Heart left ventricle (tissue), 16 donors: ENCODE results near the gene ITLN1. TPM values are rescaled to one million over a fixed set of nuclear protein-coding genes. Genes with fewer than 3 reads are reported as not detected.

Experiments used
- ATAC-seq, 4 donors: fragments of 200-7000 bp; cut with Tn5 transposase; one replicate each; pipeline ENCODE4 v1.9.1; 2020 to 2022; ENCODE audit warnings: moderate library complexity in 4 of 4, mild to moderate bottlenecking in 3 of 4, moderate number of reproducible peaks in 1 of 4
- DNase-seq, 5 donors: peaks; one replicate each; pipeline ENCODE4 v3.0.0-alpha.2; 2020
- H3K27ac ChIP-seq, 12 donors: fragments of 200-600 bp; sonication (generic) in 4 of 12; one replicate each; pipeline versions ENCODE4 v1.5.0 to v1.8.0; 2016 to 2022; ENCODE audit warnings: mild to moderate bottlenecking in 2 of 12
- H3K27me3 ChIP-seq, 9 donors: fragments of 200-600 bp; sonication (generic) in 2 of 9; one replicate each; pipeline versions ENCODE4 v1.5.1 to v1.8.0; 2016 to 2022; ENCODE audit warnings: mild to moderate bottlenecking in 3 of 9
- H3K36me3 ChIP-seq, 9 donors: fragments of 200-600 bp; sonication (generic) in 2 of 9; one replicate each; pipeline versions ENCODE4 v1.5.0 to v1.8.0; 2018 to 2022; ENCODE audit warnings: mild to moderate bottlenecking in 2 of 9
- H3K4me1 ChIP-seq, 12 donors: fragments of 200-600 bp; sonication (generic) in 4 of 12; one replicate each; pipeline versions ENCODE4 v1.5.0 to v1.8.0; 2016 to 2022; ENCODE audit warnings: mild to moderate bottlenecking in 3 of 12
- H3K4me3 ChIP-seq, 12 donors: fragments of 200-600 bp; sonication (generic) in 4 of 12; one replicate each; pipeline versions ENCODE4 v1.5.0 to v1.8.0; 2017 to 2022; ENCODE audit warnings: mild to moderate bottlenecking in 9 of 12, moderate library complexity in 4 of 12
- H3K9me3 ChIP-seq, 12 donors: fragments of 200-600 bp; sonication (generic) in 4 of 12; one replicate each; pipeline versions ENCODE4 v1.5.0 to v1.8.0; 2016 to 2022; ENCODE audit warnings: mild to moderate bottlenecking in 1 of 12
- POLR2A ChIP-seq, 2 donors: fragments of 450-650 bp; IDR thresholded peaks; one replicate each; pipeline ENCODE4 v1.6.1; 2017; ENCODE audit warnings: antibody characterized with exemption in 2 of 2, mild to moderate bottlenecking in 2 of 2, moderate library complexity in 2 of 2
- WGBS, 4 donors: extraction: QIAGEN DNeasy Blood & Tissue Kit in 2 of 4; methylation state at CpG; one replicate each; pipeline versions ENCODE4 v1.1.5 to v1.1.7; 2013 to 2018; 5-methylcytosine and 5-hydroxymethylcytosine counted together
- intact Hi-C, 10 donors: fragments of 100-400 bp; cut with DNase I; formaldehyde crosslinking; loops; one replicate each; pipeline versions ENCODE4 v1.11.1 to v1.14.2; 2022
- polyA plus RNA-seq, 2 donors: library from polyadenylated mRNA; stranded (reverse); fragments of 200-250 nt; gene quantifications; one replicate each; pipeline ENCODE4 v1.2.3, GENCODE V29; 2013
- total RNA-seq, 9 donors: library from RNA; depleted of rRNA in 2 of 9; stranded (reverse); fragments of >200 nt in 2 of 9; fragmentation: NEBNext Ultra II Directional in 3 of 9; extraction: Animal tissue kit (Norgen Biotek cat#: 25700) in 3 of 9; gene quantifications; one replicate each; pipeline versions ENCODE4 v1.1.0 to v1.2.4, GENCODE V29; 2016 to 2023
- TF ChIP-seq, protein P1 (sequence below), 12 donors: fragments of 200-600 bp; sonication (generic) in 4 of 12; IDR thresholded peaks; one replicate each; pipeline versions ENCODE4 v1.5.0 to v1.8.0; 2018 to 2022; ENCODE audit warnings: antibody characterized with exemption in 12 of 12, mild to moderate bottlenecking in 5 of 12
- donor health status: ischemic (EF 13 %, LVEDD 7.1; RV severe dilation, severe dysfunction).
- donor health status: healthy with polysubstance abuse.
- donor health status: DM: no; HTN: yes; CAD: no.
- donor health status: DM: no; HTN: no; CAD: no.
- donor health status: ischemic (EF 25% LVEDD 6.9; RV normal size, moderate dysfunction).
- donor health status: ischemic (EF 25% LVEDD 5.7; RV mildly dilated, moderate dysfunction).
- donor health status: healthy.
- donor health status: DM: yes; HTN: yes; CAD: no.
- donor health status: ischemic (EF 35%, LVEDD 5.7; RV mildly dilated, moderate dysfunction).
- donor health status: nonischemic (EF 11% LVEDD 7.7; RV severe dilation, severe dysfunction).
- donor health status: DM: yes; HTN: yes; CAD: no.
- donor health status: PGD.
- donor health status: ischemic (EF 29% LVEDD 5.4; RV normal size, mild dysfunction).
- donor health status: nonischemic (EF 23%, LVEDD 6.1; RV moderate dilation, normal function).

The ITLN1 gene
- total and polyA plus RNA-seq, 11 donors = 0.35 to 2,168 (median 2.1) TPM; not detected in 2

DNA sequence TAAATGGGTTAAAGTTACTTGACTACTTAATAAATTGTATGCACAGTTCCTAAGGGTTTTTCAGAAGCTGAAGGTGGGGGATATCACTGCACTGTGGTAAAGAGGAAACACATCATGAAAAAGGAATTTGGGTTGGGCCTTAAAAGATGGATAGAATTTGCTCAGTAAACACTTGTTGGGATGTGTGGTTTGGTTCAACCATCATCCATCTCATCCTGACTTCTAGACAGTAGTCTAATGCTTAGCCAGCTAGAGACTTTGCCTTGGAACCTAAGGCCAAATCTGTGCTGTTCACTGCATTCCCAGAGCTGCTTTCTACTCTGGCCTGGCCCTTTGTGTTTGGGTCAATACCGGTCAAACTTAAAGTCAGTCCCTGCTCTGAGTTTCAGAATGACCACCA is 58.4 kb downstream of the ITLN1 start:
- intact Hi-C loops = loop anchor here in 1 of 10 donors (10.0 kb wide), 1 partner anchor 152 kb away; no protein-coding TSS in a partner anchor
- Histone ChIP-seq H3K4me1 (no peaks in the 10 kb centered on the region), H3K27me3 (peaks cover 0 to 3% (median 0%) of the 10 kb centered on the region in 9 donors), H3K27ac (no peak overlapping the region), H3K9me3 (no peaks in the 10 kb centered on the region), H3K36me3 (no peaks in the 10 kb centered on the region), H3K4me3 (no peak overlapping the region)
- WGBS, 4 donors = 88 to 95% (median 93%) methylated on average over 1 of the region's 1 CpG
- no peak for DNase-seq
- TF ChIP-seq POLR2A (IDR thresholded peaks at IDR 0.05) = no peak
- TF ChIP-seq, protein P1, sequence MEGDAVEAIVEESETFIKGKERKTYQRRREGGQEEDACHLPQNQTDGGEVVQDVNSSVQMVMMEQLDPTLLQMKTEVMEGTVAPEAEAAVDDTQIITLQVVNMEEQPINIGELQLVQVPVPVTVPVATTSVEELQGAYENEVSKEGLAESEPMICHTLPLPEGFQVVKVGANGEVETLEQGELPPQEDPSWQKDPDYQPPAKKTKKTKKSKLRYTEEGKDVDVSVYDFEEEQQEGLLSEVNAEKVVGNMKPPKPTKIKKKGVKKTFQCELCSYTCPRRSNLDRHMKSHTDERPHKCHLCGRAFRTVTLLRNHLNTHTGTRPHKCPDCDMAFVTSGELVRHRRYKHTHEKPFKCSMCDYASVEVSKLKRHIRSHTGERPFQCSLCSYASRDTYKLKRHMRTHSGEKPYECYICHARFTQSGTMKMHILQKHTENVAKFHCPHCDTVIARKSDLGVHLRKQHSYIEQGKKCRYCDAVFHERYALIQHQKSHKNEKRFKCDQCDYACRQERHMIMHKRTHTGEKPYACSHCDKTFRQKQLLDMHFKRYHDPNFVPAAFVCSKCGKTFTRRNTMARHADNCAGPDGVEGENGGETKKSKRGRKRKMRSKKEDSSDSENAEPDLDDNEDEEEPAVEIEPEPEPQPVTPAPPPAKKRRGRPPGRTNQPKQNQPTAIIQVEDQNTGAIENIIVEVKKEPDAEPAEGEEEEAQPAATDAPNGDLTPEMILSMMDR (IDR thresholded peaks at IDR 0.05) = no peak
- no peak for ATAC-seq

Other genes with a start within 250 kb of the ITLN1 start
- 1 to 10 TPM in 1 of 9 donors, under 1 TPM in 3, not detected in 5; 0.14 to 4.3 (median 0.60) TPM for gene SLAMF1, start 238.1 kb downstream of the ITLN1 start, total RNA-seq
- gene SLAMF1, start 238.1 kb downstream of the ITLN1 start, polyA plus RNA-seq = under 1 TPM; 0.21 to 0.80 TPM
- 10 to 100 TPM in 1 of 9 donors, 1 to 10 TPM in 3, under 1 TPM in 5; 0.49 to 31.6 (median 0.71) TPM for gene CD48, start 173.4 kb downstream of the ITLN1 start, total RNA-seq
- 1 to 10 TPM in 1 of 2 donors, under 1 TPM in 1; 0.53 to 2.4 TPM for gene CD48, start 173.4 kb downstream of the ITLN1 start, polyA plus RNA-seq
- 10 to 100 TPM in 1 of 9 donors, 1 to 10 TPM in 1, under 1 TPM in 3, not detected in 4; 0.27 to 28.0 (median 0.96) TPM for gene SLAMF7, start 145.9 kb downstream of the ITLN1 start, total RNA-seq
- under 1 TPM; 0.21 to 0.23 TPM for gene SLAMF7, start 145.9 kb downstream of the ITLN1 start, polyA plus RNA-seq
- 1 to 10 TPM in 1 of 9 donors, under 1 TPM in 4, not detected in 4; 0.06 to 2.5 (median 0.37) TPM for gene LY9, start 89.0 kb downstream of the ITLN1 start, total RNA-seq
- under 1 TPM in 1 of 2 donors, not detected in 1; 0.18 TPM for gene LY9, start 89.0 kb downstream of the ITLN1 start, polyA plus RNA-seq
- 1 to 10 TPM in 2 of 9 donors, under 1 TPM in 2, not detected in 5; 0.10 to 2.2 (median 1.2) TPM for gene CD244, start 22.3 kb downstream of the ITLN1 start, total RNA-seq
- under 1 TPM; 0.08 to 0.22 TPM for gene CD244, start 22.3 kb downstream of the ITLN1 start, polyA plus RNA-seq
- 1 to 10 TPM in 1 of 9 donors, under 1 TPM in 1, not detected in 7; 0.46 to 4.1 TPM for gene ITLN2, start 69.6 kb upstream of the ITLN1 start, total RNA-seq
- gene ITLN2, start 69.6 kb upstream of the ITLN1 start, polyA plus RNA-seq = under 1 TPM; 0.15 to 0.23 TPM
- gene F11R, start 136.0 kb upstream of the ITLN1 start, total RNA-seq = 10 to 100 TPM in 5 of 9 donors, 1 to 10 TPM in 4; 7.5 to 23.4 (median 10.9) TPM
- gene F11R, start 136.0 kb upstream of the ITLN1 start, polyA plus RNA-seq = 10 to 100 TPM in 1 of 2 donors, 1 to 10 TPM in 1; 7.4 to 13.8 TPM
- 10 to 100 TPM in 7 of 9 donors, 1 to 10 TPM in 2; 6.1 to 22.7 (median 14.4) TPM for gene TSTD1, start 153.8 kb upstream of the ITLN1 start, total RNA-seq
- 10 to 100 TPM; 14.7 to 16.2 TPM for gene TSTD1, start 153.8 kb upstream of the ITLN1 start, polyA plus RNA-seq
- gene USF1, start 160.8 kb upstream of the ITLN1 start, total RNA-seq = 10 to 100 TPM; 20.2 to 51.1 (median 28.2) TPM
- gene USF1, start 160.8 kb upstream of the ITLN1 start, polyA plus RNA-seq = 10 to 100 TPM; 31.9 to 43.0 TPM
- gene ARHGAP30, start 184.7 kb upstream of the ITLN1 start, total RNA-seq = 10 to 100 TPM in 2 of 9 donors, 1 to 10 TPM in 7; 1.7 to 32.2 (median 2.1) TPM
- 1 to 10 TPM; 1.3 to 3.0 TPM for gene ARHGAP30, start 184.7 kb upstream of the ITLN1 start, polyA plus RNA-seq
- under 1 TPM in 2 of 9 donors, not detected in 7; 0.07 to 0.53 TPM for gene NECTIN4, start 204.4 kb upstream of the ITLN1 start, total RNA-seq
- under 1 TPM in 1 of 2 donors, not detected in 1; 0.03 TPM for gene NECTIN4, start 204.4 kb upstream of the ITLN1 start, polyA plus RNA-seq
- gene KLHDC9, start 213.2 kb upstream of the ITLN1 start, total RNA-seq = 10 to 100 TPM in 3 of 9 donors, 1 to 10 TPM in 6; 2.4 to 13.3 (median 6.1) TPM
- 1 to 10 TPM in 1 of 2 donors, under 1 TPM in 1; 0.43 to 3.2 TPM for gene KLHDC9, start 213.2 kb upstream of the ITLN1 start, polyA plus RNA-seq
- gene PFDN2, start 232.9 kb upstream of the ITLN1 start, total RNA-seq = 10 to 100 TPM; 38.3 to 59.1 (median 49.4) TPM
- 100 to 1,000 TPM; 162 to 234 TPM for gene PFDN2, start 232.9 kb upstream of the ITLN1 start, polyA plus RNA-seq
- gene NIT1, start 232.9 kb upstream of the ITLN1 start, total RNA-seq = 10 to 100 TPM; 28.1 to 42.7 (median 34.7) TPM
- 10 to 100 TPM; 25.8 to 34.3 TPM for gene NIT1, start 232.9 kb upstream of the ITLN1 start, polyA plus RNA-seq
- gene DEDD, start 247.5 kb upstream of the ITLN1 start, total RNA-seq = 10 to 100 TPM; 20.8 to 36.0 (median 26.5) TPM
- 10 to 100 TPM; 13.8 to 38.8 TPM for gene DEDD, start 247.5 kb upstream of the ITLN1 start, polyA plus RNA-seq